Measurements from ENCODE around the gene DAZAP2. TPM values are rescaled to one million over a fixed set of nuclear protein-coding genes. Genes with fewer than 3 reads are reported as not detected.
"Not testable (repeated sequence)": the region's sequence is repeated elsewhere in the genome, so short reads cannot be mapped to it uniquely, and the experiment has no call there.

Gene DAZAP2
- total RNA-seq, 1 donor from 2014 or later = 130 TPM

DNA sequence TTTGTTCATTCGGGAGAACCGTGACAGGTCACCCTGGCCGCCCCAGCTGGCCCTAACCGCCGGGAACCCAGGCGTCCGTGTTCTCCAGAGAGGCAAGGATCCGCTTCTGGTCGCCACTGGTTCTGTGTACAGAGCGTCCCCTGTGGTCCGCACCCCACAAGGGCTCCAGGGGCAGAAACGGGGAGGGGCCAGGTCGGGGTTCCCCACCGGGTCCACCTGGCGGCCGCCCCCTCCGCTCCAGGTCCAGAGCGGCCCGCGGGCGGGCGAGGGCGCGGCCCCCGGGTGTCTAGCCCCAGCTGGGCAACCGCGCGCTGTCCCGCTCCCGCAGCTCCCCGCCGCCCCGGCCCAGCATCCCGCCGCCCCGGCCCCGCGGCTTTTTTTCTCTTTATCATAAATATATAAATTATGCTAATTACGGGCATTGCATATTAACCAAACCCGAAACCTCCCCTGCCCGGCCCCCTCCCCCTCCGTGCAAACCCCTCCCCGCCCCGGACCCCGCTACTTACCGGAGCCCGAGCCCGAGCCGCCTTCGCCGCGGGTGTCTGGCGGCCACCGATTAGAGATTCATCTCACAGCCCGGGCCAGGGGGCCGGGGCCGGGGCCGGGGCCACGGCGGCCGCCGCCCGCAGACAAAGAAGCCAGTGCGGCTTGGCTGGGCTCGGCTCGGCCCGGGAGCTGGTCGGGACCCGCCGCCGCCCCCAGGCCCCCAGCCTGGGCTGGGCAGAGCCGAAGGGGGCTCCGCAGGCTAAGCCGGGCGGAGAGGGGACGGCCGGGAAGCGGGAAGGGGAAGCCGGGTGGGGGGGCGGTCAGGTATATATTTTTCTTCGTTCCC is 21.3 kb upstream of the DAZAP2 start:
- H3K4me3 Mint-ChIP-seq (ENCODE audit: unreplicated experiment) = peak overlapping the region; percentile 80
- peaks cover 18% of the 10 kb centered on the region for H3K4me1 Mint-ChIP-seq (ENCODE audit: unreplicated experiment)
- no peaks in the 10 kb centered on the region for H3K27me3 Mint-ChIP-seq (ENCODE audit: unreplicated experiment)
- no peaks in the 10 kb centered on the region for H3K36me3 Mint-ChIP-seq (ENCODE audit: unreplicated experiment)
- H3K27ac Mint-ChIP-seq (ENCODE audit: unreplicated experiment) = peak overlapping the region; percentile 79
- TF ChIP-seq, protein P1, sequence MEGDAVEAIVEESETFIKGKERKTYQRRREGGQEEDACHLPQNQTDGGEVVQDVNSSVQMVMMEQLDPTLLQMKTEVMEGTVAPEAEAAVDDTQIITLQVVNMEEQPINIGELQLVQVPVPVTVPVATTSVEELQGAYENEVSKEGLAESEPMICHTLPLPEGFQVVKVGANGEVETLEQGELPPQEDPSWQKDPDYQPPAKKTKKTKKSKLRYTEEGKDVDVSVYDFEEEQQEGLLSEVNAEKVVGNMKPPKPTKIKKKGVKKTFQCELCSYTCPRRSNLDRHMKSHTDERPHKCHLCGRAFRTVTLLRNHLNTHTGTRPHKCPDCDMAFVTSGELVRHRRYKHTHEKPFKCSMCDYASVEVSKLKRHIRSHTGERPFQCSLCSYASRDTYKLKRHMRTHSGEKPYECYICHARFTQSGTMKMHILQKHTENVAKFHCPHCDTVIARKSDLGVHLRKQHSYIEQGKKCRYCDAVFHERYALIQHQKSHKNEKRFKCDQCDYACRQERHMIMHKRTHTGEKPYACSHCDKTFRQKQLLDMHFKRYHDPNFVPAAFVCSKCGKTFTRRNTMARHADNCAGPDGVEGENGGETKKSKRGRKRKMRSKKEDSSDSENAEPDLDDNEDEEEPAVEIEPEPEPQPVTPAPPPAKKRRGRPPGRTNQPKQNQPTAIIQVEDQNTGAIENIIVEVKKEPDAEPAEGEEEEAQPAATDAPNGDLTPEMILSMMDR (IDR thresholded peaks at IDR 0.05) = peak; percentile 31
- no peaks in the 10 kb centered on the region for H3K9me3 Mint-ChIP-seq (ENCODE audit: unreplicated experiment)
- no peak for DNase-seq (ENCODE audit: extremely low spot score, unreplicated experiment)

DNA sequence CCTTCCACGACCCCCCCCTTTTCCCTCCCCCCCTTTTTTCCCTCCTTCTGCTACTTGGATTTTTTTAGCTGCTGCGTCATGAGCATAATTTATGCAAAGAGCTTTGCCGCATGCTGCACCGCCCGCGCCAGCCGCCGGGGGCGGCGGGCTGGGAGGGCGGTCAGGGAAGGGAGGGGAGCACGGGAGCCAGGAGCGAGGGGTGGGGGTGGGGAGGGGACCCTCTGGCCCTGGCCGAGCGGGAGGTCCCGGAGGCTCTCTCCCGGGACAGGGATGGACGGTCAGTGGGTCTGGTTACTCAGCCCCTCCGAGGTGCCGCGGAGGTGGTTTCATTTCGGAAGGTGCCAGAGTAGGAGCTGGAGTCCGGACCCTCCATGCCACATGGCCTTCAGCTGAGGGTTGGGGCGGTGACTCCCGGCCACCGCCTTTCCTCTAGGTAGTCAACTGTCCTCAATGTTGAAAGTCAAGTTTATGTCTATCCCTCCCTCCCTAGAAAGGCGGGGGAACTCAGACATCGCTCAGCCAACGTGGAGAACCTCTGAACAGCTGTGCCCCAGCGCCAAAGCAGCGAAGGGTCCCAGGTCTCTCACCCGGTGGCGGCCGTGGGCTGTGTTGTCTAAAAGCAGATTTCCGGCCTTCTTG is 20.5 kb upstream of the DAZAP2 start, which contains the start of gene POU6F1:
POU6F1 (minus strand) TSS at position 95 of the 639 bp plus-strand sequence. CDS start 11,226 bp downstream, outside the sequence.
- Mint-ChIP-seq H3K4me3 (ENCODE audit: unreplicated experiment) (peak within 1 kb of the TSS; percentile 80), H3K27me3 (ENCODE audit: unreplicated experiment) (no peaks in the 10 kb centered on the region), H3K27ac (ENCODE audit: unreplicated experiment) (peak within 1 kb of the TSS; percentile 92), H3K4me1 (ENCODE audit: unreplicated experiment) (peaks cover 18% of the 10 kb centered on the region), H3K9me3 (ENCODE audit: unreplicated experiment) (no peaks in the 10 kb centered on the region), H3K36me3 (ENCODE audit: unreplicated experiment) (no peaks in the 10 kb centered on the region)
- TF ChIP-seq, protein P1 (IDR thresholded peaks at IDR 0.05) = peak; percentile 55
- peak; percentile 92 for DNase-seq (ENCODE audit: extremely low spot score, unreplicated experiment)

DNA sequence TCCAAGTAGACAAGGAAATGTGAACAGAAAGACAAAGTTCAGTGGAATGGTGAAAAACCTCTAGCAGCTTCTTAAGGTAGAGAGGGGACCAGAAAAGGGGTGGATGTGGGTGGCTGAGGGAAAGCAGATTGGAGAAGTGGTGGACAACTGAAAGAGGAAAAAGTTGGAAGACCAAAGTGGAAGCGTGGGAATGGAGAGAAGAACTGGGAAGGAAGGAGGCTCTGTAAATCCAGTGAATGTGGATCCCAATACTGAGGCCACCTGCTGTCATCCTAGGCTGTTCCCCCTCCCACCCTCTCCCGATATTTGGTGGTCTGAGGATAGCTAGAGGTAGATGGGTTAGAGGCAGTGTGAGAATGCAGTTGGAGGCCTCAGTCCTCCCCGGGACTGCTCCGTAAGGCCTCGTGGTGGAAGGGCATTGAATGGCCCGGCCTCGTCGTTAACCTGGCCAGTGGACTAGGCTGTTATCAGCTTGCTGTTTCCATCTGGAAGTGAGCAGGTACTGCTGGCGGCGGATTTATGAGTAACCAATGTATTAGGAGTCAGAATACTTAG is 19.9 kb upstream of the DAZAP2 start:
- TF ChIP-seq, protein P1 (IDR thresholded peaks at IDR 0.05) = no peak
- Mint-ChIP-seq H3K9me3 (ENCODE audit: unreplicated experiment) (no peaks in the 10 kb centered on the region), H3K27me3 (ENCODE audit: unreplicated experiment) (no peaks in the 10 kb centered on the region), H3K4me3 (ENCODE audit: unreplicated experiment) (peak overlapping the region; percentile 80), H3K4me1 (ENCODE audit: unreplicated experiment) (peaks cover 18% of the 10 kb centered on the region), H3K36me3 (ENCODE audit: unreplicated experiment) (no peaks in the 10 kb centered on the region), H3K27ac (ENCODE audit: unreplicated experiment) (peak overlapping the region; percentile 92)
- no peak for DNase-seq (ENCODE audit: extremely low spot score, unreplicated experiment)

DNA sequence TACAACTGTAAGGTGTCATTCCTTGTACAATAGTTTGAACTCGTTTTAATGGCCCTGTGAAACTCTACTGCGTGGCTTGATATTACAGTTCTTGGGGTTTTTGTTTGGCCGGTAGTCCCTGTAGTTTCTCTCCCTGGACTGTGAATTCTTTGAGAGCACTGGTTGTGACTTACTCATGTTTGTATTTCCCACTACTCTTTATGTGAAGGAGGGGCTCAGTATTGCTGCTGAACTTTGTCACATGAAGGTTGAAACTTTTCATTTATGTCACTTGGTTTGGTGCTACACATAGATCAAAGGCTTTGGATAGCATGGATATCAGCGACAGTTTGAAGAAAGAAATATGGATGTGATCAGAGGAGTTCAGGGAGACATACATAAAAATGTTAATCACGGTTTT is 19.3 kb upstream of the DAZAP2 start:
- H3K4me3 Mint-ChIP-seq (ENCODE audit: unreplicated experiment) = no peak overlapping the region
- H3K27ac Mint-ChIP-seq (ENCODE audit: unreplicated experiment) = peak overlapping the region; percentile 39
- peaks cover 18% of the 10 kb centered on the region for H3K4me1 Mint-ChIP-seq (ENCODE audit: unreplicated experiment)
- no peaks in the 10 kb centered on the region for H3K27me3 Mint-ChIP-seq (ENCODE audit: unreplicated experiment)
- DNase-seq (ENCODE audit: extremely low spot score, unreplicated experiment) = no peak
- no peaks in the 10 kb centered on the region for H3K9me3 Mint-ChIP-seq (ENCODE audit: unreplicated experiment)
- TF ChIP-seq, protein P1 (IDR thresholded peaks at IDR 0.05) = no peak
- H3K36me3 Mint-ChIP-seq (ENCODE audit: unreplicated experiment) = no peaks in the 10 kb centered on the region

DNA sequence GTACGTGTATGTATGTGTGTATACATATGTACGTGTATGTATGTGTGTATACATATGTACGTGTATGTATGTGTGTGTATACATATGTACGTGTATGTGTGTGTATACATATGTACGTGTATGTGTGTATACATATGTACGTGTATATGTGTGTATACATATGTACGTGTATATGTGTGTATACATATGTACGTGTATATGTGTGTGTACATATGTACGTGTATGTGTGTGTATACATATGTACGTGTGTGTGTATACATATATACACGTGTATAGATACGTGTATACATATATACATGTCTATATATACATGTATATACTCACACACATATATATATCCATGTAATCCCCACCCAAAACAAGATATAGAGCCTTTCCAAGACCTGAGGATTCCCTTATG is 18.8 kb upstream of the DAZAP2 start:
- H3K4me3 Mint-ChIP-seq (ENCODE audit: unreplicated experiment); H3K27me3 Mint-ChIP-seq (ENCODE audit: unreplicated experiment): not testable (repeated sequence)

More for the DNA sequence above, 18.8 kb upstream of the DAZAP2 start:
- DNase-seq (ENCODE audit: extremely low spot score, unreplicated experiment); H3K9me3 Mint-ChIP-seq (ENCODE audit: unreplicated experiment); H3K27ac Mint-ChIP-seq (ENCODE audit: unreplicated experiment); H3K36me3 Mint-ChIP-seq (ENCODE audit: unreplicated experiment): not testable (repeated sequence)
- H3K4me1 Mint-ChIP-seq (ENCODE audit: unreplicated experiment) = peaks cover 18% of the 10 kb centered on the region

Measured in osteocyte (in vitro differentiated cells).